HepG2 (cell line): ENCODE results near the gene HECTD2. TPM values are rescaled to one million over a fixed set of nuclear protein-coding genes. Genes with fewer than 3 reads are reported as not detected.

Experiments
- AHR ChIP-seq: IDR thresholded peaks from 2 replicates; pipeline ENCODE4 v1.6.1; 2018; ENCODE audit warnings: missing genetic modification reagents, missing compliant biosample characterization
- ETV6 ChIP-seq: sonication (generic); formaldehyde crosslinking; conservative IDR thresholded peaks from 2 replicates; pipeline ENCODE4 v1.4.0; 2020; ENCODE audit warnings: missing genetic modification reagents
- GATAD2A ChIP-seq: IDR thresholded peaks from 2 replicates; pipeline ENCODE4 v1.6.1; 2016
- HNRNPK ChIP-seq: fragments of 200-400 bp; formaldehyde crosslinking; IDR thresholded peaks from 2 replicates; pipeline ENCODE4 v1.6.1; 2018; ENCODE audit warnings: low read length, low read depth, moderate library complexity, mild to moderate bottlenecking; ENCODE audit not compliant: poor library complexity, severe bottlenecking
- KLF6 ChIP-seq: IDR thresholded peaks from 2 replicates; pipeline ENCODE4 v1.8.0; 2016; ENCODE audit warnings: missing biosample characterization, missing genetic modification reagents
- MAZ ChIP-seq, 2 experiments: sonication (generic) in 1 of 2; formaldehyde crosslinking in 1 of 2; IDR thresholded peaks; 2 replicates each; pipeline versions ENCODE4 v1.5.0 to v1.6.1; 2012 to 2020; ENCODE audit warnings: low read depth in 2 of 2, mild to moderate bottlenecking in 2 of 2, borderline replicate concordance in 1 of 2, improper control_type of control experiment in 1 of 2, low read length in 1 of 2, missing genetic modification reagents in 1 of 2, moderate library complexity in 1 of 2
- MED1 ChIP-seq: sonication (generic); formaldehyde crosslinking; IDR thresholded peaks from 2 replicates; pipeline ENCODE4 v1.4.0; 2020; ENCODE audit warnings: missing genetic modification reagents
- MTA1 ChIP-seq: sonication (generic); formaldehyde crosslinking; IDR thresholded peaks from 2 replicates; pipeline ENCODE4 v1.4.0; 2020; ENCODE audit warnings: missing genetic modification reagents, mild to moderate bottlenecking, borderline replicate concordance
- MXD4 ChIP-seq: IDR thresholded peaks from 2 replicates; pipeline ENCODE4 v1.6.1; 2016; ENCODE audit warnings: mild to moderate bottlenecking, missing biosample characterization, missing genetic modification reagents
- MYNN ChIP-seq: sonication (generic); formaldehyde crosslinking; IDR thresholded peaks from 2 replicates; pipeline ENCODE4 v1.4.0; 2020; ENCODE audit warnings: mild to moderate bottlenecking, low read depth, missing genetic modification reagents
- PATZ1 ChIP-seq: sonication (generic); formaldehyde crosslinking; IDR thresholded peaks from 2 replicates; pipeline ENCODE4 v1.4.0; 2020; ENCODE audit warnings: missing genetic modification reagents
- PHF21A ChIP-seq: sonication (generic); formaldehyde crosslinking; IDR thresholded peaks from 2 replicates; pipeline ENCODE4 v1.5.0; 2020; ENCODE audit warnings: mild to moderate bottlenecking, missing genetic modification reagents
- RXRA ChIP-seq: sonication (generic); formaldehyde crosslinking; IDR thresholded peaks from 2 replicates; pipeline ENCODE4 v1.5.1; 2020; ENCODE audit warnings: missing genetic modification reagents
- ZC3H13 ChIP-seq: sonication (generic); formaldehyde crosslinking; IDR thresholded peaks from 2 replicates; pipeline ENCODE4 v1.8.1; 2023; ENCODE audit warnings: mild to moderate bottlenecking, missing genetic modification reagents, moderate library complexity
- ZFAT ChIP-seq: sonication (generic); formaldehyde crosslinking; conservative IDR thresholded peaks from 2 replicates; pipeline ENCODE4 v1.8.1; 2023; ENCODE audit warnings: missing genetic modification reagents, inconsistent platforms
- ZNF230 ChIP-seq: sonication (generic); formaldehyde crosslinking; IDR thresholded peaks from 2 replicates; pipeline ENCODE4 v1.4.0; 2020; ENCODE audit warnings: mild to moderate bottlenecking, missing genetic modification reagents
- ZNF256 ChIP-seq: sonication (generic); formaldehyde crosslinking; conservative IDR thresholded peaks from 2 replicates; pipeline ENCODE4 v1.4.0; 2020; ENCODE audit warnings: missing genetic modification reagents
- ZNF501 ChIP-seq: sonication (generic); formaldehyde crosslinking; IDR thresholded peaks from 2 replicates; pipeline ENCODE4 v1.5.1; 2020; ENCODE audit warnings: mild to moderate bottlenecking, moderate library complexity, missing genetic modification reagents
- ZNF644 ChIP-seq: IDR thresholded peaks from 2 replicates; pipeline ENCODE4 v1.6.1; 2016; ENCODE audit warnings: low read depth
- ZNF878 ChIP-seq: sonication (generic); formaldehyde crosslinking; IDR thresholded peaks from 2 replicates; pipeline ENCODE4 v1.8.1; 2023; ENCODE audit warnings: mild to moderate bottlenecking, missing genetic modification reagents, moderate library complexity
- polyA plus RNA-seq, 8 experiments: library from polyadenylated mRNA; depleted of rRNA in 3 of 8; stranded (reverse) in 7 of 8; unstranded in 1 of 8; fragments of >200 nt; fragmentation: Illumina TruSeq in 4 of 8; extraction: Trizol in 4 of 8; gene quantifications; 2 replicates each; pipeline versions ENCODE4 v1.2.1 to v1.2.3, GENCODE V29; 2011 to 2016; ENCODE audit warnings: low read depth in 4 of 8, missing spikeins in 1 of 8, mixed read lengths in 1 of 8; ENCODE audit not compliant: insufficient read depth in 1 of 8
- total RNA-seq, 5 experiments: library from RNA; depleted of rRNA; stranded (reverse); fragments of >200 nt; fragmentation: Illumina TruSeq; extraction: Trizol; gene quantifications; 2 replicates each; pipeline ENCODE4 v1.2.3, GENCODE V29; 2016; ENCODE audit warnings: low read depth in 1 of 5
- TF ChIP-seq, protein P1 (sequence below): sonication (generic); formaldehyde crosslinking; conservative IDR thresholded peaks from 2 replicates; pipeline ENCODE4 v1.8.0; 2022; ENCODE audit warnings: mild to moderate bottlenecking, moderate library complexity, missing genetic modification reagents
- TF ChIP-seq, protein P2 (sequence below): sonication (generic); formaldehyde crosslinking; IDR thresholded peaks from 2 replicates; pipeline ENCODE4 v1.9.0; 2022; ENCODE audit warnings: missing genetic modification reagents, mild to moderate bottlenecking, borderline replicate concordance
- TF ChIP-seq, protein P3 (sequence below): sonication (generic); formaldehyde crosslinking; IDR thresholded peaks from 2 replicates; pipeline ENCODE4 v1.4.0; 2020; ENCODE audit warnings: missing genetic modification reagents, mild to moderate bottlenecking, borderline replicate concordance

Gene HECTD2
- total and polyA plus RNA-seq, 2 of the 13 experiments (the other 11 are each of a cell fraction or from before 2014, with no cell fraction given), result 3.2 to 5.2 TPM

DNA sequence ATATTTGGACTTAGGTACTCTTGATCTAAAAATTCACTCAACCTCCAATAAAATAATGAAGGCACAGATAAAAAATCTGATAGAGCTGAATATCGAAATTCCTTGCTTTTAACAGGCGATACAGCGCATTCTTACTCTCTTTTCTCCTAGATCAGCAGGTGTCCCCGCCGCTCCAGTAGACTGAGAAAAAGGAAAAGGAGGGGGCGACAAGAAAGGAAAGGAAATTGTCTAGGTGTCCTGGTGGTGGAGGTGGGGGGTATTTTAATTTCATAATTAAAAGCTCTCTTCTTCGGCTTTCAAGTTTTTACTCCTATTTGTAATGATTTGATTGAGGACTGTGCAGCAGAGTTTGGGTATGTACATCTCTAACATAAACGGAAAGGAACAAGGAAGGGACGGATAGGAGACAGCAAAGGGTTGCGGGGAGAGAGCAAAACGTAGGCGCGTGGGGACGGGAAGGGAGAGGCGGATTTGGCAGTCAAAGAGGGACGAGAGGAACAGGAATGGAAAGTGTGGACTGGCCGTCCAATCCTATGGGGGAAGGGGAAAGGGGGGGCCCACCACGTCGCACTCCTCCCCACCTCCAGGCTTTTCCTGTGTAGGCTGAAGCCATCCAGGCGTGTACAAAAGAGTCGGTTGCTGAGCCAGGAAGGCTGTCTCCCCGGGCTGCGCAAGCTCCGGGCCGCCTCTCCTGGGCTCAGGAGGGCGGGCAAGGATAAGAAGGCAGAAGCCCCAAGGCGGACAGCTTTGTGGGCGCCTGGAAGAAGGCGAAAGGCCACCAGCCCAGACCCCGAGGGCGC lies 875 bp upstream of the HECTD2 start (continued):
- no peak for TF ChIP-seq ZNF878
- TF ChIP-seq ZC3H13, result no peak
- TF ChIP-seq MTA1 (CRISPR knock-in tag), result no peak
- 0 out of 2 replicates have a peak, but pooled peaks have one; percentile 10 for TF ChIP-seq GATAD2A (CRISPR knock-in tag)
- TF ChIP-seq ZNF501, result 0 out of 2 replicates have a peak, but pooled peaks have one; percentile 5
- TF ChIP-seq ZNF230 (CRISPR knock-in tag), result no peak
- peak; percentile 56 for TF ChIP-seq HNRNPK
- TF ChIP-seq MYNN (CRISPR knock-in tag), result no peak
- TF ChIP-seq, protein P1, sequence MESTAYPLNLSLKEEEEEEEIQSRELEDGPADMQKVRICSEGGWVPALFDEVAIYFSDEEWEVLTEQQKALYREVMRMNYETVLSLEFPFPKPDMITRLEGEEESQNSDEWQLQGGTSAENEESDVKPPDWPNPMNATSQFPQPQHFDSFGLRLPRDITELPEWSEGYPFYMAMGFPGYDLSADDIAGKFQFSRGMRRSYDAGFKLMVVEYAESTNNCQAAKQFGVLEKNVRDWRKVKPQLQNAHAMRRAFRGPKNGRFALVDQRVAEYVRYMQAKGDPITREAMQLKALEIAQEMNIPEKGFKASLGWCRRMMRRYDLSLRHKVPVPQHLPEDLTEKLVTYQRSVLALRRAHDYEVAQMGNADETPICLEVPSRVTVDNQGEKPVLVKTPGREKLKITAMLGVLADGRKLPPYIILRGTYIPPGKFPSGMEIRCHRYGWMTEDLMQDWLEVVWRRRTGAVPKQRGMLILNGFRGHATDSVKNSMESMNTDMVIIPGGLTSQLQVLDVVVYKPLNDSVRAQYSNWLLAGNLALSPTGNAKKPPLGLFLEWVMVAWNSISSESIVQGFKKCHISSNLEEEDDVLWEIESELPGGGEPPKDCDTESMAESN, result 0 out of 2 replicates have a peak, but pooled peaks have one; percentile 43
- TF ChIP-seq, protein P2, sequence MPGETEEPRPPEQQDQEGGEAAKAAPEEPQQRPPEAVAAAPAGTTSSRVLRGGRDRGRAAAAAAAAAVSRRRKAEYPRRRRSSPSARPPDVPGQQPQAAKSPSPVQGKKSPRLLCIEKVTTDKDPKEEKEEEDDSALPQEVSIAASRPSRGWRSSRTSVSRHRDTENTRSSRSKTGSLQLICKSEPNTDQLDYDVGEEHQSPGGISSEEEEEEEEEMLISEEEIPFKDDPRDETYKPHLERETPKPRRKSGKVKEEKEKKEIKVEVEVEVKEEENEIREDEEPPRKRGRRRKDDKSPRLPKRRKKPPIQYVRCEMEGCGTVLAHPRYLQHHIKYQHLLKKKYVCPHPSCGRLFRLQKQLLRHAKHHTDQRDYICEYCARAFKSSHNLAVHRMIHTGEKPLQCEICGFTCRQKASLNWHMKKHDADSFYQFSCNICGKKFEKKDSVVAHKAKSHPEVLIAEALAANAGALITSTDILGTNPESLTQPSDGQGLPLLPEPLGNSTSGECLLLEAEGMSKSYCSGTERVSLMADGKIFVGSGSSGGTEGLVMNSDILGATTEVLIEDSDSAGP (CRISPR knock-in tag), result peak; percentile 42; the same call in 1 of the 2 replicates
- peak; percentile 51; the same call in 1 of the 2 replicates for TF ChIP-seq MED1 (CRISPR knock-in tag)
- TF ChIP-seq MXD4 (CRISPR knock-in tag), result peak; percentile 50; the same call in 1 of the 2 replicates
- 0 out of 2 replicates have a peak, but pooled peaks have one; percentile 30 for TF ChIP-seq ZNF256
- 0 out of 2 replicates have a peak, but pooled peaks have one; percentile 11 for TF ChIP-seq MAZ (IDR thresholded peaks at IDR 0.05; ENCODE audit: borderline replicate concordance, low read depth, low read length)
- no peak for TF ChIP-seq MAZ (CRISPR knock-in tag; IDR thresholded peaks at IDR 0.05; ENCODE audit: low read depth)
- TF ChIP-seq ZFAT (CRISPR knock-in tag), result no peak
- no peak for TF ChIP-seq KLF6 (CRISPR knock-in tag)
- 0 out of 2 replicates have a peak, but pooled peaks have one; percentile 20 for TF ChIP-seq ZNF644 (CRISPR knock-in tag)
- no peak; the same call in 1 of the 2 replicates for TF ChIP-seq RXRA (CRISPR knock-in tag)
- TF ChIP-seq AHR (CRISPR knock-in tag), result 0 out of 2 replicates have a peak, but pooled peaks have one; percentile 86
- TF ChIP-seq PATZ1 (CRISPR knock-in tag), result peak; percentile 98
- TF ChIP-seq, protein P3, sequence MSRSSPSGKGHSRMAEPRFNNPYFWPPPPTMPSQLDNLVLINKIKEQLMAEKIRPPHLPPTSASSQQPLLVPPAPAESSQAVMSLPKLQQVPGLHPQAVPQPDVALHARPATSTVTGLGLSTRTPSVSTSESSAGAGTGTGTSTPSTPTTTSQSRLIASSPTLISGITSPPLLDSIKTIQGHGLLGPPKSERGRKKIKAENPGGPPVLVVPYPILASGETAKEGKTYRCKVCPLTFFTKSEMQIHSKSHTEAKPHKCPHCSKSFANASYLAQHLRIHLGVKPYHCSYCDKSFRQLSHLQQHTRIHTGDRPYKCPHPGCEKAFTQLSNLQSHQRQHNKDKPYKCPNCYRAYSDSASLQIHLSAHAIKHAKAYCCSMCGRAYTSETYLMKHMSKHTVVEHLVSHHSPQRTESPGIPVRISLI (CRISPR knock-in tag), result no peak
- TF ChIP-seq ETV6 (CRISPR knock-in tag), result no peak
- 0 out of 2 replicates have a peak, but pooled peaks have one; percentile 45 for TF ChIP-seq PHF21A
